ENCODE data around the gene SCRT2.
"Not testable (repeated sequence)": the region's sequence is repeated elsewhere in the genome, so short reads cannot be mapped to it uniquely, and the experiment has no call there.

The SCRT2 gene

DNA sequence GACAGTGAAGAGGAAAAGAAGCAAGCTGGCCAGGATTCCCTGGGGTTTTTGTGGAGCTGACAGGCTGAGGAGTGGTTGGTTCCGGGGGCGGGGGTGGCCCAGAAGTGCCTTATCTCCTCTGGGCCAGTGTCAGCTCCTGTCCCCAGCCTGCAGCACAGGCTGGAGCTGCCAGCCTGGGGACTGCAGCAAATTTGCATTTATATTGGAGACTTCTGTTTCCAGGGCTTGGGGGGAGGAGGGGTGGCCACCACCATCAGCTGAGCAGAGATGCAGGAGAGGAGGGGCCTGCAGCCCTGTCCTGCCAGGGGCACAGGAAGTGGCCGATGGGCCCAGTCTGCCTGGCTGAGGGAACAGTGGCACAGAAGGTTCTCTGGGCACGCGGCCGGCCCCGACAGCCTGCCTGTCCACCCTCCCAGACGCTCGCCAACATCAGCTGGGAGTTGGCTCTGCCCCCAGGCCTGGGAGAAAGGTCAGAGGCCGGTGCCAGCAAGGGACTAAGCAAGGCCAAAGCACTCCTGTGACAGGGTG is 24.3 kb upstream of the SCRT2 start:
- no peak for DNase-seq

- DNase-seq: no peak
These were observed 23.7 kb upstream of the SCRT2 start for GRCh38 chr20:699342-699741.

DNA sequence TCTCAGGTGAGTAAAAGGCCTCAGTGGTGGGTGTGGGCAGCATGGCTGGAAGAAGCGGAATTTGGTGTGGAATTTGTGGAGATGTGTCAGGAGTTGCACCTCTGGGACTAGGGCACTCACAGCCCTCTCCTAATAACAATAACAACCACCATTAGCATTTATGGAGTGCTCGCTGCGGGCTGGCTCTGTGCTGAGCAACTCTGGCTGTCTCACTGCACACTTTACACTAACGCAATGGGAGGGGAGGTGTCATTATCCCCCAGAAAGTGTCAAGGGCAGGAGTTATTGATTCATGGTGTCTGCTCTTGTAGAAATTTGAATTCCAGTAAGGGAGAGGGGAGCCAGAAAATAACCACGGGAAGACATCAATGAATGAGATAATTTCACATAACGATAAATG is 22.7 kb upstream of the SCRT2 start:
- DNase-seq: no peak

DNA sequence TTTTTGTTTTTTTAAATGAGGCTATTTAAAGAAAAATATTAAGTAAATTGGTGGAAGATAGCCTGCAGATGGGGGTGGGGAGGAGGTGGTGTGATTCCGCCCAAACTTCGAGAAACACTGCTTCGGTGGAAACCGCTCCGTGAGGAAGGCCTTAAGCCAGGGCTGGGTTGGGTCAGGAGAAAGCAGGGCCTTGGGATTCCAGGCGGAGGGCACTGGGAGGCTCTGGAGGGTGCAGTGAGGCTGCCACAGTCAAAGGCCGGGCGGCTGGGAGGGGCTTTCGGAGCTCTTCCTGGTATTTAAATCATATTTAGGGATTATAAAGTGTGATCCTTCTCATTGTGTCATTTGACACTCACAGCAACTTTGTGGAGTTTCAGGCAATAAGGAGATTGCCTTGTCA is 22.2 kb upstream of the SCRT2 start:
- DNase-seq: no peak

DNA sequence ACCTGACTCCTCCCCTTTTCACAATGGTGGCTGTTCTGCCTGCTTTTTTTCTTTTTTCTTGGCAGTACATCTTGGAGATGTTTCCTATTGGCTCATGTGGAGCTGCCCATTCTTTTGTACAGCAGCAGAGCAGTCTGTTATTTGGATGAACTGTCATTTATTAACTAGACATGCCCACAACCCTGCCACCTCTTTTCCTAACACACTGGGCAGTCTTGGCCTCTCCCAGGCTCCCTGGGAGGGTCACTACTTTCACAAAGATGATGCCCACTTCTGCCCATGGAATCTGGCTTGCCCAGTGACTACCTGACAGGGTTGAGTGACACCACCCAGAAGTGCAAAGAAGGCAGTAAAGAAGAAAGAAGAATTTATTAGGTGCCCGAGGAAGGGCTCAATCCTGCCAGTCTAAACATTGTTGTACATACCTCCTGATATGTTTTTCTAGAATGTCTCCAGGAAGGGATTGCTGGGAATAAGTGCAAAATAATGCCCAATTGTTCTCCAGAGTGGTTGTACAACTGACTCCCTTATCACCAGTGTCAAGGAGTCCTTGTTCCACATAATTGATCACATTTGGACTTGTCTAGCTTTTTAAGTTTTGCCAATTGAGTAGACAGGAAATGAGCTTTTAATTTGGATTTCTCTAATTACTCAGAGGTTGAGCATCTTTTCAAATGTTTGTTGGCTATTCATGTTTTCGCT is 19.7 kb upstream of the SCRT2 start:
- DNase-seq: no peak

DNA sequence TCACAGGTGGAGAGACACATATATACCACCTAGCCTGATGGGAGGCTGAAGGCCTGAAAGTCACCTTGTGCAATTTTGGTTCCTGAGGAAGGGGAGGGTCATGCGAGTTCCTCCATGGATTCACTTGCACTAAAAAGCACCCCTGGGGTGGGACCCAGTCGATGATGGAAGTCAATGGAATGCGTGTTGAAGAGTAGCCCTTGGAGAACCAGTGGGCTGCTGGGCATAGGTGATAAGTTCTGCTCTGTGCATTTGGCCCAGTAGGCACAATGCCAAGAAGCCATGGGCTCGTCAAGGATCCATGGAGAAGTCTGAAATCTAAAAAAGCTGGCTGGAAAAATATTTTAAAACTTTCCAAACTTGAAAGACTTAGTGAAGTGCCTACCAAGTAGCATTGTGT is 18.9 kb upstream of the SCRT2 start:
- no peak for DNase-seq

GRCh38 chr20:693786-694185 is 18.2 kb upstream of the SCRT2 start:
- not testable (repeated sequence) for DNase-seq

DNA sequence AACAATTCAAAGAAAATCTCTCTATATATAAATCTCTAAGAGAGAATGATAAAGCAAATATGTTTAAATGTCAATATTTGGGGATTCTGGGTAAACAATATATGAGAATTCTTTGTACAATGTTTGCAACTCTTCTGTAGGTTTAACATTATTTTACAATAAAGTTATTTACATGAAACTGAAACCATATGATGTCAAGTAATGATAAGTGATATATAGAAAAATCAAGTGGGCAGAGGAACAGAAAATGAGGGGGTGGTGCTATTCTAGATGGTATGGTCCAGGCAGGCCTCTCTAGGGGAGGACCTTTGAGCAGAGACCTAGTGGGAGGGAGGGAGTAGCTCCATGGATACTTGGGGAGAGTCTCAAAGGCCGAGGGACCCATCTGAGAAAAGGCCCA is 16.4 kb upstream of the SCRT2 start:
- no peak for DNase-seq

GRCh38 chr20:689947-690346 is 14.3 kb upstream of the SCRT2 start:
- no peak for DNase-seq

DNA sequence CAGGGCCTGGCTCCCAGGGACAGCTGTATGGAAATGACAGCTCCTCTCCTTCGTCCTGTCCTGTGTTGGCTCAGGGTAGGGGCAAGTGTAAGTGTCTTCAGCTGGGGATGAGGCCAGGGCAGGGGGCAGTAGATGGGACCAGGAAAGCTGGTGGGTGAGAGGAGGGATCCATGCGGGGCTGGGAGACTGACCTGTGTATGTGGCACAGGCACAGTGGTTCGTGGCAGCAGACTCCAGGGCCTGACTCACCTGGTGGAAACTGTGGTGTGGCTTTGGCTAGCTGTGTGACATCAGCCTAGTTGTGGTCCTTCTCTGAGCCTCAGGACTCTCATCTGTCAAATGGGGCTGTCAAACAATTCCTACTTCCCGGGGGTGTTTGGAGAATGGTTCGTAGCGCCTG is 13.7 kb upstream of the SCRT2 start:
- DNase-seq: no peak

- no peak for DNase-seq
These were observed 13.2 kb upstream of the SCRT2 start for GRCh38 chr20:688809-689212.

- no peak for DNase-seq
These were observed 12.0 kb upstream of the SCRT2 start for GRCh38 chr20:687468-688203.

DNA sequence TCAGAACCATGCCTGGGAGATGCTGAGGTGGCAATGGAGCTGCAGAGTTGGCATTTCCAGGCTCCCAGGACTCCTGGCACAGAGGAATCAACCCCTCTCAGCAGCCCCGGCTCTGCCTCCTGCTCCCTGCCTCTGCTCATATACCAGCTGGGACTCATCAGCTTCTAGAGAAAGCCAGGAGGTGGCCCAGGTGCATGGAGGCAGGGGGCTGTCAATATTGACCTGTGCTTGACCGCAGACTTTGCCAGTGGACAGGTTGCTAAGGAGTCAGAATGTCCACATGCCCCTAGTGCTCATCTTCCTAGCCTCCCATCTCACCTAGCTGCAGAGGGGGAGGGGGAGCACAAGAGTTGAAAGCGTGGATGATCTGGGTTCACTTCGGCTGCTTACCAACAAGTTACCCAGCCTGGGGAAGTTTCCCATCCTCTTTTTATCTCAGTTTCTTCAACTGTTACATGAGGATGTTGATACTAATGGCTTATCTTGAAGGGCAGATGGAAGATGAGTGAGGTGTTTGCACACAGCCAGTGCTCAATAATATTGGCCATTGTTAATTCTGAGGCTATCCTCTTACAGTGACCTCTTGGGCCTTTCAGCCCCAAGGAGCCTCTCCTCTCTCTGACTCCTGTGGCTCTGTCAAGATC is 9.2 kb upstream of the SCRT2 start:
- no peak for DNase-seq

GRCh38 chr20:682123-682522 is 6.5 kb upstream of the SCRT2 start:
- no peak for DNase-seq

GRCh38 chr20:680638-681187 is 5.1 kb upstream of the SCRT2 start:
- DNase-seq: no peak

GRCh38 chr20:677957-678356 is 2.4 kb upstream of the SCRT2 start:
- DNase-seq: no peak

- DNase-seq: no peak
These were observed 1.4 kb upstream of the SCRT2 start for GRCh38 chr20:676967-677366.

DNA sequence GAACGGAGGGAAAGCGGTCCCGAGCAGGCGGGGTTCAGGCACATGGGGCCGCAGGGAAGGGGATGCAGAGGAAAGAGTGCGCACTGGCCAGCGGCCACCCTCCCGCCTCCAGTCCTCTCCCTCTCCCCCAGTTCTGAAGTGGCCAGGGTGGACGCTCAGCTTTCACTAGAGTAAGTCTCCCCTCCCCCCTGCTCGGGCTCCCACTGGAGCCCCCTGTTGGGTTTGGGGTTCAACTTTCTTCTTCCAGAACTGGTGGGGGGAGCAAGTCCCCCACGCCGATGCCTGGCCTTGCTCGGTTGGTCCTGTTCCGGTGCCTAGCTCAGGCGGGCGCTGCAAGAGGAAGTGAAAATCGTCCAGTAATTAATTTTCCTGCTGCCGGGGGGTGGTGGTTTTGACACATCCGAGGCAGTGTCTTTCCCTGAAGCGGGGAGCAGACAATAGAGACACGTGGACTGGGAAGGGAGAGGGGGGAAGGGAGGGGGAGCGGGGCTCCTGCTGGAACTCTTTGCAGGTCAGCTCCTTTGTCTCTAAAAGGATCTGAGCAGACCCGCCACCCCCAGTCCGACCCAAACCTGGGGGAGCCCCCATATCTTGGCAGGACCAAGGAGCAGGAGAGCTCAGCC is 824 bp upstream of the SCRT2 start:
- peak; percentile 30 for DNase-seq

GRCh38 chr20:675033-675452 is 559 bp downstream of the SCRT2 start:
- no peak for DNase-seq

DNA sequence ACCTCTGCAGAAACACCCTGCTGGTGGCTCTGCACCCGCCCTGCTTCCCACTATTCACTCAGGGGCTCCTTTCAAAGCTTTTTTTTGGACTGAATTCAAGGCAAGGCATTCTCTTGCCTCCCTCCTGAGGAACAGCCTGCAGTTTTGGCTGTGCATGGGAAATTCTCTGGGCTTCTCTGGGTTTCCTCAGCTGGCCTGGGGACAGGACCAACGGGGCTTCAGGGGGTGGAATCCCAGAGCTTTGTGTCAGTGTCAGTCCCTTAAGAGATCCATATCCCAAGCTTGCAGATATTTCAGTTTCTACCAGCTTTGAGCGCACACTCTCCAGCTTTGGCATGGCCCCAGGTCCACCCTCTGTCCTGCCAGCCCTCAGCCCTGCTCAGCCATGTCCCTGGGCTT is 2.0 kb downstream of the SCRT2 start:
- no peak for DNase-seq

- DNase-seq: no peak
These were observed 2.5 kb downstream of the SCRT2 start for GRCh38 chr20:672963-673602.

GRCh38 chr20:671252-672030 is 4.2 kb downstream of the SCRT2 start:
- no peak for DNase-seq
